ENCODE results near the gene IRF2BPL. TPM values are rescaled to one million over a fixed set of nuclear protein-coding genes. Genes with fewer than 3 reads are reported as not detected.
A peak's percentile ranks its signal among the peaks of the same experiment; 100 is the strongest.

IRF2BPL gene
- total RNA-seq, 1 donor from 2014 or later, result 4.8 TPM

GRCh38 chr14:77004711-77005460 is 23.6 kb downstream of the IRF2BPL start:
- Mint-ChIP-seq H3K4me3 (peak overlapping the region; percentile 55), H3K27ac (peak overlapping the region; percentile 50), H3K36me3 (peaks cover 2% of the 10 kb centered on the region), H3K9me3 (peaks cover 4% of the 10 kb centered on the region), H3K4me1 (peaks cover 68% of the 10 kb centered on the region), H3K27me3 (ENCODE audit: insufficient read depth, low read depth) (peaks cover 13% of the 10 kb centered on the region)
- TF ChIP-seq EZH2 (IDR thresholded peaks at IDR 0.05), result no peak
- no peak for TF ChIP-seq EZH2phosphoT487 (IDR thresholded peaks at IDR 0.05)
- TF ChIP-seq, protein P1, sequence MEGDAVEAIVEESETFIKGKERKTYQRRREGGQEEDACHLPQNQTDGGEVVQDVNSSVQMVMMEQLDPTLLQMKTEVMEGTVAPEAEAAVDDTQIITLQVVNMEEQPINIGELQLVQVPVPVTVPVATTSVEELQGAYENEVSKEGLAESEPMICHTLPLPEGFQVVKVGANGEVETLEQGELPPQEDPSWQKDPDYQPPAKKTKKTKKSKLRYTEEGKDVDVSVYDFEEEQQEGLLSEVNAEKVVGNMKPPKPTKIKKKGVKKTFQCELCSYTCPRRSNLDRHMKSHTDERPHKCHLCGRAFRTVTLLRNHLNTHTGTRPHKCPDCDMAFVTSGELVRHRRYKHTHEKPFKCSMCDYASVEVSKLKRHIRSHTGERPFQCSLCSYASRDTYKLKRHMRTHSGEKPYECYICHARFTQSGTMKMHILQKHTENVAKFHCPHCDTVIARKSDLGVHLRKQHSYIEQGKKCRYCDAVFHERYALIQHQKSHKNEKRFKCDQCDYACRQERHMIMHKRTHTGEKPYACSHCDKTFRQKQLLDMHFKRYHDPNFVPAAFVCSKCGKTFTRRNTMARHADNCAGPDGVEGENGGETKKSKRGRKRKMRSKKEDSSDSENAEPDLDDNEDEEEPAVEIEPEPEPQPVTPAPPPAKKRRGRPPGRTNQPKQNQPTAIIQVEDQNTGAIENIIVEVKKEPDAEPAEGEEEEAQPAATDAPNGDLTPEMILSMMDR (IDR thresholded peaks at IDR 0.05), result no peak
- H3K9ac ChIP-seq, result no peak overlapping the region
- H3K27ac ChIP-seq, result no peak overlapping the region
- no peaks in the 10 kb centered on the region for H3K9me3 ChIP-seq (ENCODE audit: low read depth)
- H4K20me1 ChIP-seq (ENCODE audit: low read depth), result no peaks in the 10 kb centered on the region
- DNase-seq (ENCODE audit: low spot score), result no peak
- no peak overlapping the region for H3K4me3 ChIP-seq
- H2AFZ ChIP-seq (replicated peaks), result no peak overlapping the region
- no peaks in the 10 kb centered on the region for H3K79me2 ChIP-seq (ENCODE audit: low read depth)
- peaks cover 16% of the 10 kb centered on the region for H3K4me1 ChIP-seq
- H3K36me3 ChIP-seq, result no peaks in the 10 kb centered on the region
- H3K4me2 ChIP-seq, result no peak overlapping the region
- H3K27me3 ChIP-seq, result no peaks in the 10 kb centered on the region
- H3F3A ChIP-seq (ENCODE audit: low read depth), result peaks cover 3% of the 10 kb centered on the region

DNA sequence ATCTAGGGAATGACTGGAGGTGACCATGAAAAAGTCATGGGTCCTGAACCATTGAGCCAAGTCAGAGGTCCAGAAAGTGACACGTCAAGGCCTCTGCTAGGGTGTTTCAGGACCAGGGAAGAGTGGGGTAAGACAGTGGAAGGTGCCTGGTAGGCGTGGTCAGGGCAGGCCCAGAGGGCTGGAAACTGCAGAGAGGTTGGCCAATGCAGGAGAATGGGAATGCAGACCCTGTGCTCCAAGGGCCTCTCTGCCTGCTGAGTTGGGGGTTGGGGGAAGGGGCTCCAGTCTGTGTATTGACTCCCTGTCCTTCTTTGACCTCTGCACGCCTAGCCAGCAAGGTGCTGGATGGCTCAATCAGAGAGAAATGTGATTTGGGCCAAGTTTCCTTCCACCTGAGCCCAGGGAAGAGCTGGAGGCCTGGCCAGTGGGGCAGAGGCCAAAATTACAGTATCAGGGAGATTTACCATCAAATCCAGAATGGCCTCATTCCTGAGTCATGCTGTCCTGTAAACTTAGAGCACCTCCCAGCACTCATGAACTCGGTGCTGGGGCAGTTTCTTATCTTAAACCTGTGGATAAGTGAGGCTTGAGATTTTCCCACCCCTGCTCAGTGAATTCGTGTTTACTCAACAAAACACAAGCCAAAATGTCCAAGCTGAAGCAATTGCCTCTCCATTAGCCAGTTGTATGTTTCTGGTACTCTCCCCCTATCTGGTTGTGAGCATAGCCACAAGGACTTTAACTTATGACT is 24.4 kb downstream of the IRF2BPL start:
- Histone ChIP-seq H3K27me3 (no peaks in the 10 kb centered on the region), H3K36me3 (no peaks in the 10 kb centered on the region), H3K9ac (no peak overlapping the region), H3K27ac (no peak overlapping the region), H3K79me2 (ENCODE audit: low read depth) (no peaks in the 10 kb centered on the region), H3K4me1 (peaks cover 16% of the 10 kb centered on the region), H4K20me1 (ENCODE audit: low read depth) (no peaks in the 10 kb centered on the region), H3K4me2 (no peak overlapping the region), H2AFZ (replicated peaks) (no peak overlapping the region), H3F3A (ENCODE audit: low read depth) (peaks cover 3% of the 10 kb centered on the region), H3K9me3 (ENCODE audit: low read depth) (no peaks in the 10 kb centered on the region), H3K4me3 (no peak overlapping the region)
- Mint-ChIP-seq H3K36me3 (no peaks in the 10 kb centered on the region), H3K4me1 (peaks cover 65% of the 10 kb centered on the region), H3K27ac (peak overlapping the region; percentile 94), H3K4me3 (no peak overlapping the region), H3K27me3 (ENCODE audit: insufficient read depth, low read depth) (peaks cover 13% of the 10 kb centered on the region), H3K9me3 (peaks cover 4% of the 10 kb centered on the region)
- TF ChIP-seq EZH2phosphoT487 (IDR thresholded peaks at IDR 0.05), result no peak
- no peak for TF ChIP-seq EZH2 (IDR thresholded peaks at IDR 0.05)
- TF ChIP-seq, protein P1 (IDR thresholded peaks at IDR 0.05), result no peak
- no peak for DNase-seq (ENCODE audit: low spot score)

- H3K79me2 ChIP-seq (ENCODE audit: low read depth), result no peaks in the 10 kb centered on the region
- no peak for TF ChIP-seq EZH2 (IDR thresholded peaks at IDR 0.05)
- no peak for TF ChIP-seq EZH2phosphoT487 (IDR thresholded peaks at IDR 0.05)
- TF ChIP-seq, protein P1 (IDR thresholded peaks at IDR 0.05), result no peak
- H3K4me3 ChIP-seq, result no peak overlapping the region
- no peaks in the 10 kb centered on the region for H3K9me3 ChIP-seq (ENCODE audit: low read depth)
- Mint-ChIP-seq H3K9me3 (no peaks in the 10 kb centered on the region), H3K27ac (peak overlapping the region; percentile 20), H3K4me3 (peak overlapping the region; percentile 14), H3K4me1 (peaks cover 65% of the 10 kb centered on the region), H3K36me3 (no peaks in the 10 kb centered on the region), H3K27me3 (ENCODE audit: insufficient read depth, low read depth) (peaks cover 19% of the 10 kb centered on the region)
- H3K27ac ChIP-seq, result no peak overlapping the region
- H4K20me1 ChIP-seq (ENCODE audit: low read depth), result no peaks in the 10 kb centered on the region
- no peak overlapping the region for H3K4me2 ChIP-seq
- peaks cover 16% of the 10 kb centered on the region for H3K4me1 ChIP-seq
- H3K9ac ChIP-seq, result no peak overlapping the region
- peaks cover 3% of the 10 kb centered on the region for H3F3A ChIP-seq (ENCODE audit: low read depth)
- H3K27me3 ChIP-seq, result no peaks in the 10 kb centered on the region
- DNase-seq (ENCODE audit: low spot score), result no peak
- no peaks in the 10 kb centered on the region for H3K36me3 ChIP-seq
- H2AFZ ChIP-seq (replicated peaks), result no peak overlapping the region
These were observed 25.6 kb downstream of the IRF2BPL start for GRCh38 chr14:77002889-77003288.
